ENCODE measurements around the gene CNTFR. TPM values are rescaled to one million over a fixed set of nuclear protein-coding genes. Genes with fewer than 3 reads are reported as not detected.
"Not testable (repeated sequence)": the region's sequence is repeated elsewhere in the genome, so short reads cannot be mapped to it uniquely, and the experiment has no call there.

CNTFR gene
- total RNA-seq, 2 experiments from 2014 or later: not detected

GRCh38 chr9:34547960-34548611 is 41.4 kb downstream of the CNTFR start:
- peak; percentile 60 for ATAC-seq
- H3K27ac Mint-ChIP-seq: no peak overlapping the region
- CTCF ChIA-PET: interaction anchor here (0.9 to 1.8 kb wide), 9 partner anchors 10 to 144 kb away, joined by 3 to 7 read pairs (median 4); no protein-coding TSS in a partner anchor
- no peaks in the 10 kb centered on the region for H3K36me3 Mint-ChIP-seq (ENCODE audit: low read depth)
- DNase-seq: peak; percentile 37
- POLR2A ChIA-PET: no interaction called here
- no peaks in the 10 kb centered on the region for H3K4me1 Mint-ChIP-seq (ENCODE audit: low read depth)
- H3K9me3 Mint-ChIP-seq (ENCODE audit: insufficient read depth): no peaks in the 10 kb centered on the region
- no peak overlapping the region for H3K4me3 Mint-ChIP-seq
- peaks cover 13% of the 10 kb centered on the region for H3K27me3 Mint-ChIP-seq (ENCODE audit: low read depth)

GRCh38 chr9:34546834-34547827 is 42.4 kb downstream of the CNTFR start:
- H3K9me3 Mint-ChIP-seq (ENCODE audit: insufficient read depth): no peaks in the 10 kb centered on the region
- peak; percentile 72 for ATAC-seq

GRCh38 chr9:34546102-34546833 is 43.3 kb downstream of the CNTFR start:
- Mint-ChIP-seq H3K27ac (no peak overlapping the region), H3K36me3 (ENCODE audit: low read depth) (no peaks in the 10 kb centered on the region), H3K9me3 (ENCODE audit: insufficient read depth) (no peaks in the 10 kb centered on the region), H3K27me3 (ENCODE audit: low read depth) (peaks cover 17% of the 10 kb centered on the region), H3K4me3 (no peak overlapping the region), H3K4me1 (ENCODE audit: low read depth) (no peaks in the 10 kb centered on the region)
- ChIA-PET CTCF (no interaction called here), POLR2A (no interaction called here)
- ATAC-seq: no peak
- DNase-seq: no peak

More at GRCh38 chr9:34546834-34547827, 42.4 kb downstream of the CNTFR start:
- Mint-ChIP-seq H3K36me3 (ENCODE audit: low read depth) (no peaks in the 10 kb centered on the region), H3K4me1 (ENCODE audit: low read depth) (no peaks in the 10 kb centered on the region), H3K27me3 (ENCODE audit: low read depth) (peaks cover 16% of the 10 kb centered on the region), H3K4me3 (no peak overlapping the region), H3K27ac (no peak overlapping the region)
- ChIA-PET CTCF (interaction anchor here (0.9 to 1.8 kb wide), 9 partner anchors 11 to 143 kb away, joined by 3 to 7 read pairs (median 4); no protein-coding TSS in a partner anchor), POLR2A (no interaction called here)
- DNase-seq: peak; percentile 70

- Mint-ChIP-seq H3K27ac (no peak overlapping the region), H3K36me3 (ENCODE audit: low read depth) (no peaks in the 10 kb centered on the region), H3K27me3 (ENCODE audit: low read depth) (peaks cover 17% of the 10 kb centered on the region), H3K4me1 (ENCODE audit: low read depth) (no peaks in the 10 kb centered on the region), H3K4me3 (no peak overlapping the region), H3K9me3 (ENCODE audit: insufficient read depth) (no peaks in the 10 kb centered on the region)
- no peak for DNase-seq
- CTCF ChIA-PET: no interaction called here
- POLR2A ChIA-PET: no interaction called here
- ATAC-seq: no peak
Measured at GRCh38 chr9:34545497-34545896, 44.0 kb downstream of the CNTFR start.

GRCh38 chr9:34544035-34544434 is 45.5 kb downstream of the CNTFR start:
- ChIA-PET CTCF (interaction anchor here (1.0 to 1.2 kb wide), 2 partner anchors 60 kb away, joined by 3 to 4 read pairs; no protein-coding TSS in a partner anchor), POLR2A (no interaction called here)
- Mint-ChIP-seq H3K27ac (no peak overlapping the region), H3K4me3 (no peak overlapping the region), H3K36me3 (ENCODE audit: low read depth) (no peaks in the 10 kb centered on the region), H3K4me1 (ENCODE audit: low read depth) (no peaks in the 10 kb centered on the region), H3K9me3 (ENCODE audit: insufficient read depth) (no peaks in the 10 kb centered on the region), H3K27me3 (ENCODE audit: low read depth) (peaks cover 17% of the 10 kb centered on the region)
- ATAC-seq: no peak
- DNase-seq: no peak

GRCh38 chr9:34541540-34541939 is 48.0 kb downstream of the CNTFR start:
- CTCF ChIA-PET: no interaction called here
- no peaks in the 10 kb centered on the region for H3K4me1 Mint-ChIP-seq (ENCODE audit: low read depth)
- H3K27ac Mint-ChIP-seq: no peak overlapping the region

GRCh38 chr9:34540827-34541226 is 48.7 kb downstream of the CNTFR start:
- H3K36me3 Mint-ChIP-seq (ENCODE audit: low read depth): no peaks in the 10 kb centered on the region
- no peak overlapping the region for H3K4me3 Mint-ChIP-seq
- H3K4me1 Mint-ChIP-seq (ENCODE audit: low read depth): no peaks in the 10 kb centered on the region
- no peak for ATAC-seq
- no peak for DNase-seq
- ChIA-PET CTCF (no interaction called here), POLR2A (no interaction called here)
- no peak overlapping the region for H3K27ac Mint-ChIP-seq
- H3K27me3 Mint-ChIP-seq (ENCODE audit: low read depth): peaks cover 17% of the 10 kb centered on the region
- no peaks in the 10 kb centered on the region for H3K9me3 Mint-ChIP-seq (ENCODE audit: insufficient read depth)

More at GRCh38 chr9:34541540-34541939, 48.0 kb downstream of the CNTFR start:
- Mint-ChIP-seq H3K36me3 (ENCODE audit: low read depth) (no peaks in the 10 kb centered on the region), H3K9me3 (ENCODE audit: insufficient read depth) (no peaks in the 10 kb centered on the region), H3K4me3 (no peak overlapping the region), H3K27me3 (ENCODE audit: low read depth) (peaks cover 16% of the 10 kb centered on the region)
- POLR2A ChIA-PET: no interaction called here
- DNase-seq (no peak), ATAC-seq (no peak)

- Mint-ChIP-seq H3K9me3 (ENCODE audit: insufficient read depth) (no peaks in the 10 kb centered on the region), H3K27ac (no peak overlapping the region), H3K4me3 (no peak overlapping the region), H3K27me3 (ENCODE audit: low read depth) (peaks cover 17% of the 10 kb centered on the region), H3K36me3 (ENCODE audit: low read depth) (no peaks in the 10 kb centered on the region), H3K4me1 (ENCODE audit: low read depth) (no peaks in the 10 kb centered on the region)
- DNase-seq (no peak), ATAC-seq (no peak)
- POLR2A ChIA-PET: no interaction called here
- CTCF ChIA-PET: no interaction called here
Measured at GRCh38 chr9:34536685-34537084, 52.8 kb downstream of the CNTFR start.

- H3K27ac Mint-ChIP-seq; DNase-seq; H3K9me3 Mint-ChIP-seq (ENCODE audit: insufficient read depth); H3K4me3 Mint-ChIP-seq; H3K36me3 Mint-ChIP-seq (ENCODE audit: low read depth); CTCF ChIA-PET; H3K4me1 Mint-ChIP-seq (ENCODE audit: low read depth); ATAC-seq; POLR2A ChIA-PET: not testable (repeated sequence)
- H3K27me3 Mint-ChIP-seq (ENCODE audit: low read depth): peaks cover 45% of the 10 kb centered on the region
Measured at GRCh38 chr9:34532041-34532440, 57.5 kb downstream of the CNTFR start.

- no peaks in the 10 kb centered on the region for H3K36me3 Mint-ChIP-seq (ENCODE audit: low read depth)
- ChIA-PET POLR2A (no interaction called here), CTCF (interaction anchor here (1.9 kb wide), 1 partner anchor 78 kb away, joined by 4 read pairs; no protein-coding TSS in a partner anchor)
- no peak overlapping the region for H3K27ac Mint-ChIP-seq
- peaks cover 58% of the 10 kb centered on the region for H3K27me3 Mint-ChIP-seq (ENCODE audit: low read depth)
- ATAC-seq (no peak), DNase-seq (no peak)
- H3K4me3 Mint-ChIP-seq: no peak overlapping the region
- H3K4me1 Mint-ChIP-seq (ENCODE audit: low read depth): peaks cover 9% of the 10 kb centered on the region
- H3K9me3 Mint-ChIP-seq (ENCODE audit: insufficient read depth): no peaks in the 10 kb centered on the region
Measured at GRCh38 chr9:34526026-34526425, 63.5 kb downstream of the CNTFR start.

- Mint-ChIP-seq H3K36me3 (ENCODE audit: low read depth) (no peaks in the 10 kb centered on the region), H3K9me3 (ENCODE audit: insufficient read depth) (no peaks in the 10 kb centered on the region), H3K4me3 (no peak overlapping the region), H3K27ac (no peak overlapping the region), H3K4me1 (ENCODE audit: low read depth) (peaks cover 9% of the 10 kb centered on the region), H3K27me3 (ENCODE audit: low read depth) (peaks cover 49% of the 10 kb centered on the region)
- ATAC-seq (no peak), DNase-seq (no peak)
- CTCF ChIA-PET: interaction anchor here (0.7 to 2.1 kb wide), 4 partner anchors 24 to 120 kb away, joined by 3 to 7 read pairs (median 4); no protein-coding TSS in a partner anchor
- POLR2A ChIA-PET: no interaction called here
Measured at GRCh38 chr9:34524349-34524748, 65.2 kb downstream of the CNTFR start.
